HL-60 (cell line): ENCODE data around the gene B3GAT2.

Experiments used
- DNase-seq, 2 experiments: peaks; one replicate each; pipeline ENCODE4 v3.0.0-alpha.2; 2010 to 2020; ENCODE audit warnings: low read depth in 1 of 2, low spot score in 1 of 2
- H3K27ac ChIP-seq: fragments of 250-450 bp; sonication (Bioruptor Pico); replicated peaks from 2 replicates; pipeline ENCODE4 v1.5.1; 2020; ENCODE audit warnings: mild to moderate bottlenecking, moderate library complexity
- H3K27me3 ChIP-seq: fragments of 250-450 bp; sonication (Bioruptor Pico); 2 replicates; pipeline ENCODE4 v1.5.1; 2021; ENCODE audit warnings: mild to moderate bottlenecking, moderate library complexity; ENCODE audit not compliant: insufficient read depth, poor library complexity, severe bottlenecking
- H3K4me3 ChIP-seq: replicated peaks from 2 replicates; pipeline ENCODE4 v1.5.1; 2011; ENCODE audit warnings: mild to moderate bottlenecking, control low read depth, low read length; ENCODE audit not compliant: insufficient read depth
- CTCF ChIP-seq: IDR thresholded peaks from one replicate; pipeline ENCODE4 v1.5.1; 2011; ENCODE audit warnings: low read length, control low read depth, inconsistent platforms; ENCODE audit not compliant: insufficient read depth
- GABPA ChIP-seq: IDR thresholded peaks from 2 replicates; pipeline ENCODE4 v1.6.1; 2012; ENCODE audit warnings: low read depth
- POLR2AphosphoS5 ChIP-seq: IDR thresholded peaks from 2 replicates; pipeline ENCODE4 v1.6.1; 2012; ENCODE audit warnings: low read depth
- REST ChIP-seq: IDR thresholded peaks from 2 replicates; pipeline ENCODE4 v1.6.1; 2012; ENCODE audit warnings: low read depth; ENCODE audit not compliant: insufficient replicate concordance
- SPI1 ChIP-seq: IDR thresholded peaks from 2 replicates; pipeline ENCODE4 v1.6.1; 2012; ENCODE audit warnings: low read depth, mild to moderate bottlenecking, borderline replicate concordance

Gene B3GAT2

DNA sequence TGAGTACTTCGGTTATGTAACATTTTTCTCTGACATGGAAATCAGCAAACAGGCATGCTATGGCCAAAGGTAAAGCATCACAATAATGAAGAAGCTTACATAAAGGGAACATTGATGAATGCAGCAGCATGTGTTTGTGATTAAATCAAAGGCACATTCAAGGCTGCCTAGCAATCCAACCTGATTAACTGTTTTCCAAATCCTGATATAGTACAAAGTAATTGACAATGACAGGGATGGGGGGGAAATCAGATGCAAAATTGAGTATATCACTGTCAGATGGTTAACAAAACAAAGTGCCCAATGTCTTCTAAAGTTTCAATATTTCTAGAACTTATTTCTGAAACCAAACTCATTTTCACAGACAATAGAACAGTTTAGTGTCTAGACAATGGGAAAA, 39.2 kb upstream of the B3GAT2 start:
- H3K27me3 ChIP-seq = no peaks in the 10 kb centered on the region
- H3K27ac ChIP-seq = no peak overlapping the region
- DNase-seq = no peak
- H3K4me3 ChIP-seq = no peak overlapping the region
- TF ChIP-seq SPI1 = no peak
- TF ChIP-seq GABPA = no peak
- no peak for TF ChIP-seq CTCF
- no peak for TF ChIP-seq REST

- DNase-seq = no peak
- no peak for TF ChIP-seq REST
- no peak for TF ChIP-seq CTCF
- no peak for TF ChIP-seq SPI1
- TF ChIP-seq GABPA = no peak
- no peak for TF ChIP-seq POLR2AphosphoS5
- Histone ChIP-seq H3K27ac (no peak overlapping the region), H3K4me3 (no peak overlapping the region), H3K27me3 (no peaks in the 10 kb centered on the region)
Measured at GRCh38 chr6:70995411-70995810, 38.6 kb upstream of the B3GAT2 start.

- DNase-seq = no peak
- TF ChIP-seq GABPA (no peak), SPI1 (no peak), REST (no peak), POLR2AphosphoS5 (no peak), CTCF (no peak)
- Histone ChIP-seq H3K27me3 (no peaks in the 10 kb centered on the region), H3K27ac (no peak overlapping the region), H3K4me3 (no peak overlapping the region)
Measured at GRCh38 chr6:70991253-70991652, 34.4 kb upstream of the B3GAT2 start.
